Lung (tissue), 12 donors: ENCODE data around the gene ALPL. TPM values are rescaled to one million over a fixed set of nuclear protein-coding genes. Genes with fewer than 3 reads are reported as not detected.

Experiments
- ATAC-seq: fragments of 200-7000 bp; cut with Tn5 transposase; one replicate; pipeline ENCODE4 v1.9.1; 2020; ENCODE audit warnings: moderate number of reproducible peaks; ENCODE audit not compliant: insufficient read depth, low FRiP score
- DNase-seq, 3 donors: peaks; one replicate each; pipeline ENCODE4 v3.0.0-alpha.2; 2013 to 2017
- H3K27ac ChIP-seq, 2 donors: one replicate each; pipeline ENCODE4 v1.5.1; 2013; ENCODE audit warnings: mild to moderate bottlenecking in 2 of 2, moderate library complexity in 2 of 2, control low read depth in 1 of 2, inconsistent platforms in 1 of 2, low read depth in 1 of 2, low read length in 1 of 2
- H3K27me3 ChIP-seq, 3 donors: one replicate each; pipeline ENCODE4 v1.5.1; 2013; ENCODE audit warnings: low read length in 2 of 3; ENCODE audit not compliant: control insufficient read depth in 3 of 3, insufficient read depth in 3 of 3
- H3K36me3 ChIP-seq, 4 donors: one replicate each; pipeline ENCODE4 v1.5.1; 2013; ENCODE audit warnings: low read length in 4 of 4, mild to moderate bottlenecking in 1 of 4, moderate library complexity in 1 of 4; ENCODE audit not compliant: control insufficient read depth in 4 of 4, insufficient read depth in 4 of 4
- H3K4me1 ChIP-seq, 5 donors: one replicate each; pipeline ENCODE4 v1.5.1; 2013; ENCODE audit warnings: low read length in 5 of 5, mild to moderate bottlenecking in 2 of 5, moderate library complexity in 1 of 5; ENCODE audit not compliant: control insufficient read depth in 5 of 5, insufficient read depth in 5 of 5
- H3K4me3 ChIP-seq: one replicate; pipeline ENCODE4 v1.5.1; 2013; ENCODE audit warnings: mild to moderate bottlenecking, control low read depth, moderate library complexity
- H3K9ac ChIP-seq, 2 donors: one replicate each; pipeline ENCODE4 v1.5.1; 2013; ENCODE audit warnings: low read length in 2 of 2, control low read depth in 1 of 2; ENCODE audit not compliant: insufficient read depth in 1 of 2
- H3K9me3 ChIP-seq, 4 donors: one replicate each; pipeline ENCODE4 v1.5.1; 2013; ENCODE audit warnings: low read length in 3 of 4, mild to moderate bottlenecking in 1 of 4, moderate library complexity in 1 of 4; ENCODE audit not compliant: control insufficient read depth in 4 of 4, insufficient read depth in 3 of 4
- WGBS, 2 donors: extraction: QIAGEN DNeasy Blood & Tissue Kit; methylation state at CpG; one replicate each; pipeline ENCODE4 v1.1.7; 2013; 5-methylcytosine and 5-hydroxymethylcytosine counted together
- polyA plus RNA-seq, 2 donors: library from polyadenylated mRNA; stranded (reverse); fragments of 200-250 nt; gene quantifications; one replicate each; pipeline ENCODE4 v1.2.1, GENCODE V29; 2013
- total RNA-seq, 2 donors: library from RNA; depleted of rRNA in 1 of 2; stranded (reverse); fragments of >200 nt in 1 of 2; gene quantifications; one replicate each; pipeline ENCODE4 v1.2.1, GENCODE V29; 2014 to 2021
- TF ChIP-seq, protein P1 (sequence below): IDR thresholded peaks from 2 replicates; pipeline ENCODE4 v1.5.1; 2012; ENCODE audit warnings: mild to moderate bottlenecking; ENCODE audit errors: control extremely low read depth, extremely low read depth
- donor health status: control.
- donor health status: control.
- donor health status: Bipolar disorder and iron deficiency.
- donor health status: healthy.
- donor health status: DM: yes; HTN: yes; CAD: no.

ALPL gene
- total and polyA plus RNA-seq, 4 donors, result 38.6 to 242 (median 230) TPM

DNA sequence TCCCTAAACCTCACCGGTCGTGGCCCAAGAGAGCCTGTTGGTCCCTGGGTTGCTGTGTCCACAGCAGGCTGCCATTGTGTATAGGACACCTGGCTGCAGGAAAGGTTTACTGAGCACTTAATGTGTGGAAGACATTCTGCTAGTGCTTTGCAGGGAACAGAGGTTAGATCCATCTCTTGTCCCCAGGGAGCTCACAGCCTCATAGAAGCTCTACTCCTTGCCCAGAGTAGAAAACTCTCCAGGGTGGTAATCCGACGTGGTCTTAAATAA, 16.9 kb upstream of the ALPL start:
- TF ChIP-seq, protein P1, sequence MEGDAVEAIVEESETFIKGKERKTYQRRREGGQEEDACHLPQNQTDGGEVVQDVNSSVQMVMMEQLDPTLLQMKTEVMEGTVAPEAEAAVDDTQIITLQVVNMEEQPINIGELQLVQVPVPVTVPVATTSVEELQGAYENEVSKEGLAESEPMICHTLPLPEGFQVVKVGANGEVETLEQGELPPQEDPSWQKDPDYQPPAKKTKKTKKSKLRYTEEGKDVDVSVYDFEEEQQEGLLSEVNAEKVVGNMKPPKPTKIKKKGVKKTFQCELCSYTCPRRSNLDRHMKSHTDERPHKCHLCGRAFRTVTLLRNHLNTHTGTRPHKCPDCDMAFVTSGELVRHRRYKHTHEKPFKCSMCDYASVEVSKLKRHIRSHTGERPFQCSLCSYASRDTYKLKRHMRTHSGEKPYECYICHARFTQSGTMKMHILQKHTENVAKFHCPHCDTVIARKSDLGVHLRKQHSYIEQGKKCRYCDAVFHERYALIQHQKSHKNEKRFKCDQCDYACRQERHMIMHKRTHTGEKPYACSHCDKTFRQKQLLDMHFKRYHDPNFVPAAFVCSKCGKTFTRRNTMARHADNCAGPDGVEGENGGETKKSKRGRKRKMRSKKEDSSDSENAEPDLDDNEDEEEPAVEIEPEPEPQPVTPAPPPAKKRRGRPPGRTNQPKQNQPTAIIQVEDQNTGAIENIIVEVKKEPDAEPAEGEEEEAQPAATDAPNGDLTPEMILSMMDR, result no peak
- no peak for ATAC-seq

DNA sequence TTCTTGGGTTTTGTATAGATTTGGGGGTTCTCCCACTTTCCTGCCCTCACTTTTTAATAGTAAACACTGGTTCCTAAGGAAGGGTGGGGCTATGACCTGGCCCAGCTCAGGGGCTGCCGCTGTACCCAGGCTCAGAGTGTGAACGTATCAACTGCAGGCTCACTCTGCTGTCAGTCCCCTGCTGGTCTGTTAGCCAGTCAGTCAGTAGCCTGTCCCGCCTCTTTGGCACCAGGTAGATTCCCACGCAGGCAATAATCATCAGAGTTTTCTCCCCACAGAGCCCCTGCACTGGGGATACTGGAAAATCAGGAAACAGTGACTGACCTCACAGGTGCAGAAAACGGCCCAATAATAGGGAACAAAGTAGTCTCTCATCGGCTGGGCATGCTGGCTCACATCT, 15.0 kb upstream of the ALPL start:
- ATAC-seq (no peak), DNase-seq (no peak)
- Histone ChIP-seq H3K9ac (no peak overlapping the region), H3K36me3 (no peaks in the 10 kb centered on the region), H3K9me3 (peaks cover 0 to 3% (median 0%) of the 10 kb centered on the region in 4 donors), H3K27ac (no peak overlapping the region), H3K27me3 (no peaks in the 10 kb centered on the region), H3K4me1 (peaks cover 0 to 12% (median 3%) of the 10 kb centered on the region in 5 donors), H3K4me3 (no peak overlapping the region)
- 74 to 83% methylated on average over 6 of the region's 6 CpGs for WGBS, 2 donors
- TF ChIP-seq, protein P1, result no peak

More for the DNA sequence above, 16.9 kb upstream of the ALPL start:
- Histone ChIP-seq H3K36me3 (no peaks in the 10 kb centered on the region), H3K27me3 (no peaks in the 10 kb centered on the region), H3K4me1 (peaks cover 0 to 12% (median 3%) of the 10 kb centered on the region in 5 donors), H3K9ac (no peak overlapping the region), H3K9me3 (peaks cover 0 to 3% (median 0%) of the 10 kb centered on the region in 4 donors), H3K4me3 (no peak overlapping the region), H3K27ac (no peak overlapping the region)
- 56 to 63% methylated on average over 4 of the region's 4 CpGs for WGBS, 2 donors
- DNase-seq, result no peak

DNA sequence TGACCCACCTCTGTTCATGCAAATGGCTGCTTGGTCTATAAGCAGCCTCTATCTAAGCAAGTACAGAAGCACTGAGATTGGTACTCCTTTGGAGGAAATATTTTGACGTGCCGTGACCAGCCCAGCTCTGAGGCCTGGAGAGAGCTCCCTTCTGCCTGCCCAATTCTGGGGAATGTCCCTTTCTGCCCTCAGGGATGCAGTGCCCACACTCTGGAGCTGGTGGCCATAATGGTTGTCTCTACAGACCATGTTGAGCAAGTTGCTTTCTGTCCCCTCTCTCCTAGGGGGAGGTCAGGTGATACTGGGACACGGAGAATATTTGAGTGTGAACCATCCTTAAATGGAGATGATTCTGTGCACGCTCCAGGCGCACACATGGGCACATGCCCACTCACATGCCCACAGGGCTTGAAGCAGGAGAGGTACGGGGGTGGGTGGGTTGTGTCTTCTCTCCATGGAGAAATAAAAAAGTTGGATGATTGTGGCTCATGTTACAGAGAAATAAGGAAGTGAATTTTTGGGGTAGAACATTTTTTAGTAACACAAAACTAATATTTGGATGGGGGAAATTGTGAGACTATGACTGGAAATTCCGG, 13.9 kb upstream of the ALPL start:
- WGBS, 2 donors, result 87 to 90% methylated on average over 7 of the region's 7 CpGs
- H3K4me3 ChIP-seq, result no peak overlapping the region
- H3K9ac ChIP-seq, result no peak overlapping the region
- no peaks in the 10 kb centered on the region for H3K36me3 ChIP-seq
- TF ChIP-seq, protein P1, result no peak
- H3K27me3 ChIP-seq, result no peaks in the 10 kb centered on the region
- no peak overlapping the region for H3K27ac ChIP-seq
- no peak for ATAC-seq
- H3K4me1 ChIP-seq, result peaks cover 0 to 12% (median 3%) of the 10 kb centered on the region in 5 donors
- no peak for DNase-seq
- H3K9me3 ChIP-seq, result peaks cover 0 to 3% (median 0%) of the 10 kb centered on the region in 4 donors

DNA sequence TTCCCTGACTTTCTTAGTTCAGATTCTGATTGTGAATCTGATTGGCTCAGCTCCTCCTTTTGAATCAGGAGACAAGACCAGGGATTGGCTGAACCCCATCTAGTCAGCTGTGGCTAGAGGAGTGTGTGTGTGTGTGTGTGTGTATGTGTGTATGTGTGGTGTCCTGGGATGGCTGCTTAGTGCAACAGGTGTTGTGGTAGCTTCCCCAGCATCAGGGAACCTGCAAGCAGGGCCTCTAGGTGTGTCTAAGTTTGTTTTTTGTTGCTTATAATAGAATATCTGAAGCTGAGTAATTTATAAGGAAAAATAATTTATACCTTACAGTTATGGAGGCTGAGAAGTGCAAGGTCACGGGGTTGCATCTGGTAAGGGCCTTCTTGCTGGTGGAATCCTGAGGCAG, 13.2 kb upstream of the ALPL start:
- no peak overlapping the region for H3K4me3 ChIP-seq
- peaks cover 0 to 12% (median 3%) of the 10 kb centered on the region in 5 donors for H3K4me1 ChIP-seq
- TF ChIP-seq, protein P1, result no peak
- DNase-seq, result no peak
- H3K9ac ChIP-seq, result no peak overlapping the region
- H3K36me3 ChIP-seq, result no peaks in the 10 kb centered on the region
- no peak overlapping the region for H3K27ac ChIP-seq
- 93 to 100% methylated on average over 1 of the region's 1 CpG for WGBS, 2 donors
- H3K27me3 ChIP-seq, result no peaks in the 10 kb centered on the region
- H3K9me3 ChIP-seq, result no peaks in the 10 kb centered on the region
- ATAC-seq, result no peak
